Endothelial cell of umbilical vein (primary cell): ENCODE measurements around the gene PNLDC1. TPM values are rescaled to one million over a fixed set of nuclear protein-coding genes. Genes with fewer than 3 reads are reported as not detected.

ENCODE experiments used
- BruUV-seq: library from RNA; stranded (reverse); fragments of 400-500 nt; replicated peaks from 2 replicates; lab custom pipeline; 2021; lab: Mats Ljungman, UMichigan
- CTCF ChIA-PET: fragments of 300-600, 350-600 bp; sonication (Branson Sonifier 250); formaldehyde crosslinking; loops from one replicate; lab custom pipeline; 2021; ENCODE audit warnings: antibody characterized with exemption, inconsistent platforms; lab: Charles Lee
- POLR2A ChIA-PET: fragments of 300-600, 350-600 bp; sonication (Branson Sonifier 250); formaldehyde crosslinking; loops from one replicate; lab custom pipeline; 2021; ENCODE audit warnings: antibody characterized with exemption, inconsistent platforms; lab: Charles Lee
- DNase-seq: peaks from one replicate; pipeline ENCODE4 v3.0.0-alpha.2; 2011; ENCODE audit warnings: low read depth, low spot score
- FAIRE-seq: peaks from 2 replicates; lab custom pipeline; 2011; peaks lifted over from hg19 to GRCh38; lab: Jason Lieb, UNC
- H2AFZ ChIP-seq: 2 replicates; pipeline ENCODE4 v1.6.0; 2012; ENCODE audit warnings: low read depth, low read length, control low read depth, inconsistent platforms
- H3K27ac ChIP-seq: 2 replicates; pipeline ENCODE4 v1.5.1; 2011; ENCODE audit warnings: low read depth, mild to moderate bottlenecking, control low read depth, low read length, moderate library complexity; ENCODE audit not compliant: insufficient read depth
- H3K27me3 ChIP-seq, 2 experiments: 2 replicates each; pipeline versions ENCODE4 v1.6.0 to v1.6.1; 2011; ENCODE audit warnings: low read length in 2 of 2, mixed read lengths in 1 of 2; ENCODE audit not compliant: control insufficient read depth in 2 of 2, insufficient read depth in 2 of 2
- H3K36me3 ChIP-seq, 2 experiments: 2 replicates in 1 of 2; 3 replicates in 1 of 2; pipeline ENCODE4 v1.5.1; 2011; ENCODE audit warnings: low read length in 2 of 2, mild to moderate bottlenecking in 1 of 2, moderate library complexity in 1 of 2; ENCODE audit not compliant: control insufficient read depth in 2 of 2, insufficient read depth in 2 of 2; ENCODE audit errors: extremely low read depth in 1 of 2
- H3K4me1 ChIP-seq: 3 replicates; pipeline ENCODE4 v1.5.1; 2011; ENCODE audit warnings: mild to moderate bottlenecking, low read length; ENCODE audit not compliant: control insufficient read depth, insufficient read depth; ENCODE audit errors: extremely low read depth
- H3K4me2 ChIP-seq: 2 replicates; pipeline ENCODE4 v1.6.1; 2011; ENCODE audit warnings: low read length, control low read depth, mixed read lengths; ENCODE audit not compliant: insufficient read depth
- H3K4me3 ChIP-seq, 3 experiments: fragments of 200-600 bp in 1 of 3; sonication (generic), shearing (Covaris generic) in 1 of 3; replicated peaks in 1 of 3; 2 replicates each; pipeline ENCODE4 v1.5.1; 2011 to 2016; ENCODE audit warnings: control low read depth in 3 of 3, low read length in 3 of 3, mild to moderate bottlenecking in 2 of 3, inconsistent platforms in 1 of 3, low read depth in 1 of 3, moderate library complexity in 1 of 3; ENCODE audit not compliant: insufficient read depth in 1 of 3
- H3K79me2 ChIP-seq: 2 replicates; pipeline ENCODE4 v1.6.0; 2012; ENCODE audit warnings: low read length, inconsistent platforms; ENCODE audit not compliant: control insufficient read depth, insufficient read depth
- H3K9ac ChIP-seq: replicated peaks from 2 replicates; pipeline ENCODE3; 2011; ENCODE audit warnings: low read length, control low read depth; ENCODE audit not compliant: insufficient read depth; ENCODE audit errors: extremely low read depth
- H3K9me1 ChIP-seq: replicated peaks from 3 replicates; pipeline ENCODE4 v1.6.0; 2011; ENCODE audit warnings: mild to moderate bottlenecking, low read length; ENCODE audit not compliant: control insufficient read depth, insufficient read depth; ENCODE audit errors: extremely low read depth
- H3K9me3 ChIP-seq: replicated peaks from 2 replicates; pipeline ENCODE4 v1.5.1; 2012; ENCODE audit warnings: low read length, inconsistent platforms; ENCODE audit not compliant: control insufficient read depth, insufficient read depth
- H4K20me1 ChIP-seq: replicated peaks from 2 replicates; pipeline ENCODE3; 2011; ENCODE audit warnings: mild to moderate bottlenecking, low read length; ENCODE audit not compliant: control insufficient read depth, insufficient read depth; ENCODE audit errors: extremely low read depth
- CTCF ChIP-seq, 2 donors: IDR thresholded peaks; 1 replicate in 1 of 2; 2 replicates in 1 of 2; pipeline ENCODE4 v1.5.1; 2011; ENCODE audit warnings: low read length in 2 of 2, mild to moderate bottlenecking in 2 of 2, moderate library complexity in 2 of 2, control low read depth in 1 of 2, inconsistent platforms in 1 of 2, low read depth in 1 of 2; ENCODE audit not compliant: insufficient read depth in 1 of 2; ENCODE audit errors: extremely low read depth in 1 of 2
- EZH2 ChIP-seq: IDR thresholded peaks from 2 replicates; pipeline ENCODE4 v1.6.1; 2012; ENCODE audit warnings: borderline replicate concordance, low read depth, mild to moderate bottlenecking, moderate library complexity, low read length, inconsistent platforms; ENCODE audit not compliant: severe bottlenecking
- FOS ChIP-seq: IDR thresholded peaks from 2 replicates; pipeline ENCODE4 v1.6.1; 2011; ENCODE audit warnings: mild to moderate bottlenecking, low read length, moderate library complexity, borderline replicate concordance; ENCODE audit not compliant: insufficient read depth
- GATA2 ChIP-seq: IDR thresholded peaks from 2 replicates; pipeline ENCODE4 v1.7.0; 2011; ENCODE audit warnings: low read depth, mild to moderate bottlenecking, moderate library complexity, mixed read lengths, low read length; ENCODE audit not compliant: insufficient read length, insufficient read depth
- JUN ChIP-seq: IDR thresholded peaks from 2 replicates; pipeline ENCODE4 v1.6.1; 2011; ENCODE audit warnings: borderline replicate concordance, low read depth; ENCODE audit not compliant: insufficient read length, insufficient read depth
- MAX ChIP-seq: IDR thresholded peaks from 2 replicates; pipeline ENCODE4 v1.6.1; 2011; ENCODE audit not compliant: insufficient read depth, insufficient read length
- MYC ChIP-seq: IDR thresholded peaks from one replicate; pipeline ENCODE4 v1.6.1; 2011; ENCODE audit warnings: mild to moderate bottlenecking, low read depth, low read length
- POLR2A ChIP-seq: IDR thresholded peaks from 2 replicates; pipeline ENCODE4 v1.6.1; 2012; ENCODE audit warnings: low read depth, mild to moderate bottlenecking, control low read depth, low read length
- POLR2AphosphoS5 ChIP-seq: IDR thresholded peaks from 2 replicates; pipeline ENCODE4 v1.6.1; 2012; ENCODE audit warnings: low read depth, mild to moderate bottlenecking, control low read depth, low read length, moderate library complexity; ENCODE audit not compliant: insufficient read depth
- dilution Hi-C: fragments of 300-500 bp; cut with MboI; formaldehyde crosslinking; loops from one replicate; pipeline ENCODE4 v1.15.0; 2019; ENCODE audit warnings: low sequenced_read_pairs; ENCODE audit not compliant: extremely low pct_ligation_motif_present
- intact Hi-C: fragments of 100-400 bp; cut with micrococcal nuclease; formaldehyde crosslinking; loops from one replicate; pipeline ENCODE4 v1.10.0; 2022
- polyA plus RNA-seq, 4 experiments: library from polyadenylated mRNA; depleted of rRNA in 3 of 4; stranded (reverse) in 3 of 4; unstranded in 1 of 4; fragments of >200 nt; gene quantifications; 2 replicates each; pipeline versions ENCODE4 v1.2.1 to v1.2.3, GENCODE V29; 2011 to 2012; ENCODE audit warnings: missing spikeins in 1 of 4
- total RNA-seq: library from RNA; stranded (reverse); gene quantifications from 2 replicates; pipeline ENCODE4 v1.2.3, GENCODE V29; 2021

The PNLDC1 gene
- total and polyA plus RNA-seq, 2 donors (not counting 3 experiments of a cell fraction or from before 2014, with no cell fraction given) = not detected

- no peaks in the 10 kb centered on the region for H3K9me1 ChIP-seq
- CTCF ChIA-PET = interaction anchor here (1.1 kb wide), 1 partner anchor 12 kb away, joined by 4 read pairs; no protein-coding TSS in a partner anchor
- no peaks in the 10 kb centered on the region for H3K79me2 ChIP-seq
- no TSS peak for BruUV-seq
- no peaks in the 10 kb centered on the region for H3K27me3 ChIP-seq
- FAIRE-seq = no peak
- no peak overlapping the region for H2AFZ ChIP-seq
- no peaks in the 10 kb centered on the region for H3K4me1 ChIP-seq
- no peak for DNase-seq
- intact Hi-C loops (no loop called here), dilution Hi-C loops (no loop called here)
- H3K27ac ChIP-seq = no peak overlapping the region
- H3K36me3 ChIP-seq = peaks cover 8 to 10% of the 10 kb centered on the region in 2 experiments
- H3K4me2 ChIP-seq = no peak overlapping the region
- TF ChIP-seq CTCF (IDR thresholded peaks at IDR 0.05; ENCODE audit: extremely low read depth in 1 of 2, insufficient read depth in 1 of 2, low read depth in 1 of 2, low read length in 2 of 2) (no peak), MYC (no peak), MAX (no peak), POLR2A (no peak), GATA2 (no peak), JUN (no peak), POLR2AphosphoS5 (no peak), FOS (no peak), EZH2 (no peak)
- POLR2A ChIA-PET = interaction anchor here (1.1 kb wide), 1 partner anchor 18 kb away, joined by 3 read pairs; the partner anchor contains the start of gene TCP1
- H4K20me1 ChIP-seq = no peaks in the 10 kb centered on the region
- H3K9ac ChIP-seq = no peak overlapping the region
- H3K4me3 ChIP-seq = no peak overlapping the region
- no peaks in the 10 kb centered on the region for H3K9me3 ChIP-seq
Observed at GRCh38 chr6:159772196-159772595, 27.9 kb upstream of the PNLDC1 start.
